ENCODE measurements around the gene LYAR.

Gene LYAR

GRCh38 chr4:4271912-4272311 lies 18.0 kb downstream of the LYAR start:
- Histone ChIP-seq H3K9me3 (ENCODE audit: insufficient read depth, low read length) (no peaks in the 10 kb centered on the region), H3K9me2 (replicated peaks; ENCODE audit: insufficient read depth, low read length) (no peaks in the 10 kb centered on the region), H3K36me3 (ENCODE audit: low read length) (peaks cover 40% of the 10 kb centered on the region), H3K27ac (ENCODE audit: low read depth, low read length) (no peak overlapping the region), H3K27me3 (ENCODE audit: low read length) (no peaks in the 10 kb centered on the region), H3F3A (ENCODE audit: insufficient read depth) (peaks cover 9% of the 10 kb centered on the region; the same call in 1 of the 2 replicates), H2AFZ (ENCODE audit: low read depth, low read length, severe bottlenecking) (no peak overlapping the region), H4K20me1 (ENCODE audit: low read depth, low read length) (no peaks in the 10 kb centered on the region), H3K79me2 (ENCODE audit: insufficient read depth, low read length) (no peaks in the 10 kb centered on the region), H3K9ac (ENCODE audit: low read length) (no peak overlapping the region), H3K4me3 (ENCODE audit: insufficient read depth, low read length, poor library complexity, severe bottlenecking) (no peak overlapping the region), H3K4me2 (ENCODE audit: low read depth, low read length, poor library complexity, severe bottlenecking) (no peak overlapping the region)
- no peak for TF ChIP-seq CTCF (IDR thresholded peaks at IDR 0.05; ENCODE audit: insufficient read depth, low read length, poor library complexity, severe bottlenecking)
- no peak for TF ChIP-seq EZH2phosphoT487 (conservative IDR thresholded peaks at IDR 0.05; ENCODE audit: low read length)

- no peaks in the 10 kb centered on the region for H3K9me2 ChIP-seq (replicated peaks; ENCODE audit: insufficient read depth, low read length)
- H3K9ac ChIP-seq (ENCODE audit: low read length), result no peak overlapping the region
- H3K27ac ChIP-seq (ENCODE audit: low read depth, low read length), result no peak overlapping the region
- H3F3A ChIP-seq (ENCODE audit: insufficient read depth), result peaks cover 9% of the 10 kb centered on the region; the same call in 1 of the 2 replicates
- H4K20me1 ChIP-seq (ENCODE audit: low read depth, low read length), result no peaks in the 10 kb centered on the region
- TF ChIP-seq EZH2phosphoT487 (conservative IDR thresholded peaks at IDR 0.05; ENCODE audit: low read length) (no peak), CTCF (IDR thresholded peaks at IDR 0.05; ENCODE audit: insufficient read depth, low read length, poor library complexity, severe bottlenecking) (no peak)
- peaks cover 40% of the 10 kb centered on the region for H3K36me3 ChIP-seq (ENCODE audit: low read length)
- H2AFZ ChIP-seq (ENCODE audit: low read depth, low read length, severe bottlenecking), result no peak overlapping the region
- H3K4me3 ChIP-seq (ENCODE audit: insufficient read depth, low read length, poor library complexity, severe bottlenecking), result no peak overlapping the region
- H3K9me3 ChIP-seq (ENCODE audit: insufficient read depth, low read length), result no peaks in the 10 kb centered on the region
- H3K4me2 ChIP-seq (ENCODE audit: low read depth, low read length, poor library complexity, severe bottlenecking), result no peak overlapping the region
- H3K27me3 ChIP-seq (ENCODE audit: low read length), result no peaks in the 10 kb centered on the region
- no peaks in the 10 kb centered on the region for H3K79me2 ChIP-seq (ENCODE audit: insufficient read depth, low read length)
These were observed 19.4 kb downstream of the LYAR start for GRCh38 chr4:4270529-4270928.

GRCh38 chr4:4269856-4270255 lies 20.1 kb downstream of the LYAR start:
- Histone ChIP-seq H3K9me3 (ENCODE audit: insufficient read depth, low read length) (no peaks in the 10 kb centered on the region), H3K36me3 (ENCODE audit: low read length) (peaks cover 35% of the 10 kb centered on the region), H3F3A (ENCODE audit: insufficient read depth) (peaks cover 9% of the 10 kb centered on the region; the same call in 1 of the 2 replicates), H4K20me1 (ENCODE audit: low read depth, low read length) (no peaks in the 10 kb centered on the region), H3K9ac (ENCODE audit: low read length) (no peak overlapping the region), H3K27ac (ENCODE audit: low read depth, low read length) (no peak overlapping the region), H3K27me3 (ENCODE audit: low read length) (no peaks in the 10 kb centered on the region), H3K4me2 (ENCODE audit: low read depth, low read length, poor library complexity, severe bottlenecking) (no peak overlapping the region), H3K79me2 (ENCODE audit: insufficient read depth, low read length) (no peaks in the 10 kb centered on the region), H2AFZ (ENCODE audit: low read depth, low read length, severe bottlenecking) (no peak overlapping the region), H3K9me2 (replicated peaks; ENCODE audit: insufficient read depth, low read length) (no peaks in the 10 kb centered on the region), H3K4me3 (ENCODE audit: insufficient read depth, low read length, poor library complexity, severe bottlenecking) (no peak overlapping the region)
- no peak for TF ChIP-seq EZH2phosphoT487 (conservative IDR thresholded peaks at IDR 0.05; ENCODE audit: low read length)
- no peak for TF ChIP-seq CTCF (IDR thresholded peaks at IDR 0.05; ENCODE audit: insufficient read depth, low read length, poor library complexity, severe bottlenecking)
